MM.1S (cell line): ENCODE results near the gene DYRK1B.

Source experiments
- EZH2 ChIP-seq: fragments of 300-600 bp; sonication (generic); optimal IDR thresholded peaks from 2 replicates; pipeline ENCODE3; 2017; ENCODE audit warnings: low read depth, mild to moderate bottlenecking, antibody characterized with exemption, low read length, mixed read lengths
- EZH2phosphoT487 ChIP-seq: fragments of 300-600 bp; sonication (generic); IDR thresholded peaks from 2 replicates; pipeline ENCODE4 v1.6.1; 2018; ENCODE audit warnings: antibody characterized with exemption, low read length
- TF ChIP-seq, protein P1 (sequence below): fragments of 300-600 bp; sonication (generic); IDR thresholded peaks from 2 replicates; pipeline ENCODE4 v1.5.1; 2016; ENCODE audit warnings: antibody characterized with exemption, low read length, mixed read lengths

GRCh38 chr19:39845584-39845932 is 11.6 kb upstream of the DYRK1B start:
- no peak for TF ChIP-seq EZH2
- TF ChIP-seq, protein P1, sequence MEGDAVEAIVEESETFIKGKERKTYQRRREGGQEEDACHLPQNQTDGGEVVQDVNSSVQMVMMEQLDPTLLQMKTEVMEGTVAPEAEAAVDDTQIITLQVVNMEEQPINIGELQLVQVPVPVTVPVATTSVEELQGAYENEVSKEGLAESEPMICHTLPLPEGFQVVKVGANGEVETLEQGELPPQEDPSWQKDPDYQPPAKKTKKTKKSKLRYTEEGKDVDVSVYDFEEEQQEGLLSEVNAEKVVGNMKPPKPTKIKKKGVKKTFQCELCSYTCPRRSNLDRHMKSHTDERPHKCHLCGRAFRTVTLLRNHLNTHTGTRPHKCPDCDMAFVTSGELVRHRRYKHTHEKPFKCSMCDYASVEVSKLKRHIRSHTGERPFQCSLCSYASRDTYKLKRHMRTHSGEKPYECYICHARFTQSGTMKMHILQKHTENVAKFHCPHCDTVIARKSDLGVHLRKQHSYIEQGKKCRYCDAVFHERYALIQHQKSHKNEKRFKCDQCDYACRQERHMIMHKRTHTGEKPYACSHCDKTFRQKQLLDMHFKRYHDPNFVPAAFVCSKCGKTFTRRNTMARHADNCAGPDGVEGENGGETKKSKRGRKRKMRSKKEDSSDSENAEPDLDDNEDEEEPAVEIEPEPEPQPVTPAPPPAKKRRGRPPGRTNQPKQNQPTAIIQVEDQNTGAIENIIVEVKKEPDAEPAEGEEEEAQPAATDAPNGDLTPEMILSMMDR: no peak
- no peak for TF ChIP-seq EZH2phosphoT487
